ENCODE data around the gene COL1A2. TPM values are rescaled to one million over a fixed set of nuclear protein-coding genes. Genes with fewer than 3 reads are reported as not detected.

The COL1A2 gene
- total and polyA plus RNA-seq, 2 of the 13 experiments (the other 11 are each of a cell fraction or from before 2014, with no cell fraction given): not detected

DNA sequence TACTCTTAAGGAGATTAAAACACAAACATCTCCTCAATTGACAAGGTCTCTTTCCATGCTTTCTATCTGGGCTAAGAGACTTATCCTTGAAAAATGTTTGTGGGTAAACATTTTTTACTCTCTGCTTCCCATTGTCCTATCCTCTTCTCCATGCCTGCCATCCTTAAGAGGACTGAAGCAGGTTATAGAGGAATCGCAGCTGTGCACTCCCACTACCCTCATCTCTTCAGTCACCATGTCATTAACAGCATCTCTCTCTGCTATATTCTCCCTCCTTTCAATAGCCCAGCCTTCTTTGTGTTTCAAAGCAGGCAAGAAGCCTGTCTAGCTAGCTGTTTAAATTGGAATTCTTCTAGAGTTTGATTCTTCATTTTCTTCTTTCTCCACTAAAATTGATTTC is 22.6 kb downstream of the COL1A2 start (continued):
- TF ChIP-seq SKI (IDR thresholded peaks at IDR 0.05; ENCODE audit: partially characterized antibody): no peak
- no peak for TF ChIP-seq ZNF329 (CRISPR knock-in tag; IDR thresholded peaks at IDR 0.05; ENCODE audit: low read depth)
- TF ChIP-seq ZNF773 (CRISPR knock-in tag; IDR thresholded peaks at IDR 0.05; ENCODE audit: borderline replicate concordance): no peak
- no peak for TF ChIP-seq PAF1 (CRISPR knock-in tag; IDR thresholded peaks at IDR 0.05)
- no peak for TF ChIP-seq NCOR1 (IDR thresholded peaks at IDR 0.05; ENCODE audit: borderline replicate concordance, low read length)
- no peak for TF ChIP-seq MED13 (CRISPR knock-in tag; IDR thresholded peaks at IDR 0.05)
- TF ChIP-seq ZNF775 (CRISPR knock-in tag; IDR thresholded peaks at IDR 0.05; ENCODE audit: borderline replicate concordance): no peak
- TF ChIP-seq ZMYM2 (CRISPR knock-in tag; IDR thresholded peaks at IDR 0.05): no peak
- no peak for TF ChIP-seq ZFYVE20 (CRISPR knock-in tag; IDR thresholded peaks at IDR 0.05; ENCODE audit: borderline replicate concordance, low read depth)

DNA sequence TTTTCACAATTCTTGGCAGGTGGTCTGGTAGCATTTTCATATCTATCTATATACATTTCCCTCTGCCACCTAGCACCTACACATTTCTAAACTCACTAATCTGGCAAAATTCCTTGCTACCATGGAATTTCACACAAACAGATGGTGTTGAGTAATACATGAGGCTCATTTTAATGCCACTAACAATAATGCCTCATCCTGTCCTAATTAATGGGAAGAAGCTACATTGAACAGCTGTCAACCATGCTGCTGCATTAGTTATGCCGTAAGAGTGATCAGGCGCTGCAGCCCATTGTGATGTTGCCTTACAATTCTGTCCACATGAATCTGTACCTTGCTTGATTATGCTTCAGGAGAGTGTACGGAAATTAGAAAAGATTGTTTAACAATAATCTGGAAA is 23.2 kb downstream of the COL1A2 start:
- Histone ChIP-seq H3K9ac (ENCODE audit: insufficient read depth, low read depth, low read length) (no peak overlapping the region), H3K9me3 (ENCODE audit: low read length) (no peaks in the 10 kb centered on the region), H3K79me2 (ENCODE audit: insufficient read depth, low read length) (no peaks in the 10 kb centered on the region), H3K4me1 (ENCODE audit: insufficient read depth, low read length) (no peaks in the 10 kb centered on the region), H3K4me3 (replicated peaks in 1 of 3; ENCODE audit: insufficient read depth in 1 of 3, low read depth in 2 of 3, low read length in 3 of 3) (no peak overlapping the region), H3K4me2 (ENCODE audit: low read depth, low read length) (no peak overlapping the region), H2AFZ (ENCODE audit: low read length) (no peak overlapping the region), H3K27me3 (ENCODE audit: control insufficient read depth in 1 of 2, insufficient read depth in 2 of 2, low read length in 2 of 2) (peaks cover 0 to 25% of the 10 kb centered on the region in 2 experiments; a peak in 1 of 5 replicates), H3K27ac (ENCODE audit: extremely low read length, insufficient read depth, low read length) (no peak overlapping the region), H4K20me1 (ENCODE audit: insufficient read depth, low read length) (no peaks in the 10 kb centered on the region), H3K36me3 (replicated peaks in 1 of 2; ENCODE audit: control insufficient read depth in 1 of 2, insufficient read depth in 2 of 2, low read length in 2 of 2) (no peaks in the 10 kb centered on the region)
- intact Hi-C loops (cut with micrococcal nuclease; ENCODE audit: unreplicated experiment): no loop called here
- 63% methylated on average over 3 of the region's 3 CpGs for WGBS (ENCODE audit: low lambda C conversion rate)
- FAIRE-seq: no peak
- no peak for DNase-seq (ENCODE audit: low spot score)
- ChIA-PET CTCF (ENCODE audit: low intra/inter-chr PET ratio, low total read pairs) (no interaction called here), POLR2A (no interaction called here)
- in situ Hi-C loops (cut with HindIII; ENCODE audit: extremely low pct_ligation_motif_present, low pct_unique_long_range_greater_than_20kb): no loop called here
- ATAC-seq: no peak
- no TSS peak for BruUV-seq (replicated peaks)
- TF ChIP-seq, protein P1, sequence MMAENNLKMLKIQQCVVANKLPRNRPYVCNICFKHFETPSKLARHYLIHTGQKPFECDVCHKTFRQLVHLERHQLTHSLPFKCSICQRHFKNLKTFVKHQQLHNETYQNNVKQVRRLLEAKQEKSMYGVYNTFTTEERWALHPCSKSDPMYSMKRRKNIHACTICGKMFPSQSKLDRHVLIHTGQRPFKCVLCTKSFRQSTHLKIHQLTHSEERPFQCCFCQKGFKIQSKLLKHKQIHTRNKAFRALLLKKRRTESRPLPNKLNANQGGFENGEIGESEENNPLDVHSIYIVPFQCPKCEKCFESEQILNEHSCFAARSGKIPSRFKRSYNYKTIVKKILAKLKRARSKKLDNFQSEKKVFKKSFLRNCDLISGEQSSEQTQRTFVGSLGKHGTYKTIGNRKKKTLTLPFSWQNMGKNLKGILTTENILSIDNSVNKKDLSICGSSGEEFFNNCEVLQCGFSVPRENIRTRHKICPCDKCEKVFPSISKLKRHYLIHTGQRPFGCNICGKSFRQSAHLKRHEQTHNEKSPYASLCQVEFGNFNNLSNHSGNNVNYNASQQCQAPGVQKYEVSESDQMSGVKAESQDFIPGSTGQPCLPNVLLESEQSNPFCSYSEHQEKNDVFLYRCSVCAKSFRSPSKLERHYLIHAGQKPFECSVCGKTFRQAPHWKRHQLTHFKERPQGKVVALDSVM (CRISPR knock-in tag; IDR thresholded peaks at IDR 0.05): no peak
- TF ChIP-seq GLI4 (CRISPR knock-in tag; IDR thresholded peaks at IDR 0.05; ENCODE audit: borderline replicate concordance) (no peak), NR2F6 (IDR thresholded peaks at IDR 0.05) (no peak), NR2F6 (CRISPR knock-in tag; IDR thresholded peaks at IDR 0.05) (no peak), ZFP36L1 (CRISPR knock-in tag; IDR thresholded peaks at IDR 0.05) (no peak), PLRG1 (conservative IDR thresholded peaks at IDR 0.05) (no peak), SNRNP70 (IDR thresholded peaks at IDR 0.05; ENCODE audit: low read depth, low read length) (no peak)
- TF ChIP-seq, protein P2, sequence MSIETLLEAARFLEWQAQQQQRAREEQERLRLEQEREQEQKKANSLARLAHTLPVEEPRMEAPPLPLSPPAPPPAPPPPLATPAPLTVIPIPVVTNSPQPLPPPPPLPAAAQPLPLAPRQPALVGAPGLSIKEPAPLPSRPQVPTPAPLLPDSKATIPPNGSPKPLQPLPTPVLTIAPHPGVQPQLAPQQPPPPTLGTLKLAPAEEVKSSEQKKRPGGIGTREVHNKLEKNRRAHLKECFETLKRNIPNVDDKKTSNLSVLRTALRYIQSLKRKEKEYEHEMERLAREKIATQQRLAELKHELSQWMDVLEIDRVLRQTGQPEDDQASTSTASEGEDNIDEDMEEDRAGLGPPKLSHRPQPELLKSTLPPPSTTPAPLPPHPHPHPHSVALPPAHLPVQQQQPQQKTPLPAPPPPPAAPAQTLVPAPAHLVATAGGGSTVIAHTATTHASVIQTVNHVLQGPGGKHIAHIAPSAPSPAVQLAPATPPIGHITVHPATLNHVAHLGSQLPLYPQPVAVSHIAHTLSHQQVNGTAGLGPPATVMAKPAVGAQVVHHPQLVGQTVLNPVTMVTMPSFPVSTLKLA (IDR thresholded peaks at IDR 0.05): no peak
- TF ChIP-seq, protein P3, sequence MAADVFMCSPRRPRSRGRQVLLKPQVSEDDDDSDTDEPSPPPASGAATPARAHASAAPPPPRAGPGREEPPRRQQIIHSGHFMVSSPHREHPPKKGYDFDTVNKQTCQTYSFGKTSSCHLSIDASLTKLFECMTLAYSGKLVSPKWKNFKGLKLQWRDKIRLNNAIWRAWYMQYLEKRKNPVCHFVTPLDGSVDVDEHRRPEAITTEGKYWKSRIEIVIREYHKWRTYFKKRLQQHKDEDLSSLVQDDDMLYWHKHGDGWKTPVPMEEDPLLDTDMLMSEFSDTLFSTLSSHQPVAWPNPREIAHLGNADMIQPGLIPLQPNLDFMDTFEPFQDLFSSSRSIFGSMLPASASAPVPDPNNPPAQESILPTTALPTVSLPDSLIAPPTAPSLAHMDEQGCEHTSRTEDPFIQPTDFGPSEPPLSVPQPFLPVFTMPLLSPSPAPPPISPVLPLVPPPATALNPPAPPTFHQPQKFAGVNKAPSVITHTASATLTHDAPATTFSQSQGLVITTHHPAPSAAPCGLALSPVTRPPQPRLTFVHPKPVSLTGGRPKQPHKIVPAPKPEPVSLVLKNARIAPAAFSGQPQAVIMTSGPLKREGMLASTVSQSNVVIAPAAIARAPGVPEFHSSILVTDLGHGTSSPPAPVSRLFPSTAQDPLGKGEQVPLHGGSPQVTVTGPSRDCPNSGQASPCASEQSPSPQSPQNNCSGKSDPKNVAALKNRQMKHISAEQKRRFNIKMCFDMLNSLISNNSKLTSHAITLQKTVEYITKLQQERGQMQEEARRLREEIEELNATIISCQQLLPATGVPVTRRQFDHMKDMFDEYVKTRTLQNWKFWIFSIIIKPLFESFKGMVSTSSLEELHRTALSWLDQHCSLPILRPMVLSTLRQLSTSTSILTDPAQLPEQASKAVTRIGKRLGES (CRISPR knock-in tag; IDR thresholded peaks at IDR 0.05; ENCODE audit: borderline replicate concordance): no peak
- TF ChIP-seq, protein P4, sequence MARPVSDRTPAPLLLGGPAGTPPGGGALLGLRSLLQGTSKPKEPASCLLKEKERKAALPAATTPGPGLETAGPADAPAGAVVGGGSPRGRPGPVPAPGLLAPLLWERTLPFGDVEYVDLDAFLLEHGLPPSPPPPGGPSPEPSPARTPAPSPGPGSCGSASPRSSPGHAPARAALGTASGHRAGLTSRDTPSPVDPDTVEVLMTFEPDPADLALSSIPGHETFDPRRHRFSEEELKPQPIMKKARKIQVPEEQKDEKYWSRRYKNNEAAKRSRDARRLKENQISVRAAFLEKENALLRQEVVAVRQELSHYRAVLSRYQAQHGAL (CRISPR knock-in tag; IDR thresholded peaks at IDR 0.05; ENCODE audit: not compliant biosample characterization): no peak
